ENCODE results near the gene XYLB.

XYLB gene

GRCh38 chr3:38365469-38366062 is 19.0 kb downstream of the XYLB start:
- no peak for DNase-seq

GRCh38 chr3:38366082-38366481 is 19.5 kb downstream of the XYLB start:
- DNase-seq = no peak

- no peak for DNase-seq
These were observed 21.2 kb downstream of the XYLB start for GRCh38 chr3:38367779-38368178.

- no peak for DNase-seq
These were observed 21.7 kb downstream of the XYLB start for GRCh38 chr3:38368238-38368637.

GRCh38 chr3:38369186-38369585 is 22.6 kb downstream of the XYLB start:
- no peak for DNase-seq

GRCh38 chr3:38370149-38370548 is 23.6 kb downstream of the XYLB start:
- no peak for DNase-seq

GRCh38 chr3:38370861-38371260 is 24.3 kb downstream of the XYLB start:
- DNase-seq = no peak

- no peak for DNase-seq
These were observed 25.1 kb downstream of the XYLB start for GRCh38 chr3:38371541-38372213.

GRCh38 chr3:38372214-38372601 is 25.6 kb downstream of the XYLB start:
- DNase-seq = no peak

- peak; percentile 35 for DNase-seq
These were observed 27.6 kb downstream of the XYLB start for GRCh38 chr3:38374221-38374620.

GRCh38 chr3:38375072-38375471 is 28.5 kb downstream of the XYLB start:
- DNase-seq = no peak

- DNase-seq = no peak
These were observed 29.0 kb downstream of the XYLB start for GRCh38 chr3:38375488-38376097.

- DNase-seq = no peak
These were observed 29.7 kb downstream of the XYLB start for GRCh38 chr3:38376098-38376816.

GRCh38 chr3:38379201-38379770 is 32.7 kb downstream of the XYLB start:
- no peak for DNase-seq

- no peak for DNase-seq
These were observed 36.0 kb downstream of the XYLB start for GRCh38 chr3:38382506-38383080.

GRCh38 chr3:38383156-38383875 is 36.7 kb downstream of the XYLB start:
- DNase-seq = no peak

- no peak for DNase-seq
These were observed 40.6 kb downstream of the XYLB start for GRCh38 chr3:38386992-38387750.

- no peak for DNase-seq
These were observed 41.3 kb downstream of the XYLB start for GRCh38 chr3:38387862-38388261.

GRCh38 chr3:38392604-38393163 is 46.1 kb downstream of the XYLB start:
- no peak for DNase-seq

GRCh38 chr3:38396239-38396638 is 49.7 kb downstream of the XYLB start:
- no peak for DNase-seq

- DNase-seq = no peak
These were observed 50.3 kb downstream of the XYLB start for GRCh38 chr3:38396861-38397260.
